ENCODE results near the gene TTC16.
"Not testable (repeated sequence)": the region's sequence is repeated elsewhere in the genome, so short reads cannot be mapped to it uniquely, and the experiment has no call there.

The TTC16 gene

DNA sequence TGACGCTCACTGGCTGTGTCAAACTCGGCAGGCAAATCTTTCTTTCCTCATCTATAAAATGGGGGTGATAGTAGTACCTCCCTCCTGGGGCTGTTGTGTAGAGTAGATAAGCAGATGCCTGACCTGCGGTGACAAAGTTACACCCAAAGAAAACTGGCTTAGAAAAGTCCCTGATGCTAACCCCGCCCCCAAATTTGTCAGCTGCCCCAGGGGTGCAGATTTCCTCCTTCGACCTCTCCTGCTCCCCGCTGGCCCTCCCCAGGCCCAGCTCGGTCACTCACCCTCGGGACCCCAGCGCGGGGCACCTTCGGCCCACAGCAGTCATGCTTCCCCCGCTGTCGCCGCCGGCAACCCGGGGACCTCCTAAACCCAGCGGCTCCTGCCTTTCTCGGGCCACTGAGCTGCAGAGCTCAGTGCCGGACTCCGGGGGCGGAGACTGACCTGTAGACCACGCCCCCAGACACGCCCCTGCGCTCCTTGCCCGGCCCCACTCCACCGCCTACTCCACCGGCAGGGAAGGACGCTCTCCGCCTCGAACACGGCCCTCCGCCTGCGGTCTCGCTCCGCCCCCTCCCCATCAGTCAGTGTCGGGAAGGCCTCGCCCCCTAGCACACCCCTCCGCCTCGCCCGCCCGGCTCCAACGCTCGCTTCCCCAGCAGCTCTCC, 55.2 kb downstream of the TTC16 start:
- peak; percentile 92 for DNase-seq

DNA sequence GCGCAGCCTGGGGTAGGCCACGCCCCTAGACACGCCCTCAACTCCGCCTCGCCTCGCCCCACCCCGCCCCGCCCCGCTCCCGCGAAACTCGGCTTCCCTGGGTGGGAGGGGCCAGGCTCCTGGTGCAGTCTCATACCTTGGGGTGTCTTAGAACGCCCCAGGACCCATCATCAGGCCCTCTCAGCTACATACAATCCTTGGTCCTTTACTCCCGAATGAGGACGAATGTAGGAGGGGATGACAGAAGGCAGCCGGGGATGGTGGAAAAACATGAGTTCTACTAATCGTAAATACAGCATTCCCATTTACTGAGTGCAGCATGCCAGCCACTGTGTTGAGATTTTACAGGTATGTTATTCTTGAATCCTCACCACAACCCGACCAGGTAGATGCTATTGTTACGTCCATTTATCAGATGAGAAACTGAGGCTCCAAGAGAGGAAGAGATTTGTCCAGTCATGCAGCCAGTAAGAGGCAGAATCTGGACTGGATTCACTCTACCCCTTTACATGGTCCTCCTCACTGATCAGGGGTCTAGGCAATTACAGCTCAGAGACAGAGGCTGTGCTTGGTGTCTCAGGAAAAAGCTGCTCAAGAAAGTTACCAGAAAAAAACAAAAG, 55.8 kb downstream of the TTC16 start:
- DNase-seq = no peak

DNA sequence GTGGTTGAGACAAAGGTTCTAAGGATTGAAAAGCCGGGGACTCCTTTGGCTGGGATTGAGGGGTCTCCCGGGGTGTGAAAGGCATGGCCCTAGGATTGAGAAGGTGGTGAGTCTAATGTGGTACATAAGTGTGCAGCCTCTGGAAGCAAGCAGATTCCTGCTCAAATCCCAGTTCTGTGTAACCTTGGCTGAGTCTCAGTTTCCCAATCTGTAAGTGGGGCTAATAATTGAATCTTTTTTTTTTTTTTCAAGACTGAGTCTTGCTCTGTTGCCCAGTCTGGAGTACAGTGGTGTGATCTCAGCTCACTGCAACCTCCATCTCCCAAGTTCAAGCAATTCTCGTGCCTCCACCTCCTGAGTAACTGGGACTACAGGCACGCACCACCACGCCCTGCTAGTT, 56.7 kb downstream of the TTC16 start:
- no peak for DNase-seq

DNA sequence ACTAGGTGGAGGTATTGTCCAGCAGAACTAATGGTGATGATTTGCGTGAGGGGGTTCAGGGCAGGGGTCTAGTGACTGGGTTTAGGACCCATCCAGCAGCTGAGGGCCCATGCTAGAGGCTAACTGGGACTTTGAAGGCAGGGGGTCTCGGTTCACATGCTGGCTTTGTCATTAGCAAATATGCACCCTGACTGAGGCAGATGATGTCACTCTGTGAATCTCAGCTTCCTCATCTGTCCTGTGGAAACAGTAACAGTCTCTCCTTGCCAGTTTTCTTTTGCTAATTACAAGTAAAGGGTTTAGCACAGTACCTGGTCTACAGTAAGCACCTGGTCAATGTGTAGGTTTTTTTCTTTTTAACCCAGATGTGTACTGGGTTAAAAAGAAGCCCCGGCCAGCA, 57.4 kb downstream of the TTC16 start:
- DNase-seq = no peak

DNA sequence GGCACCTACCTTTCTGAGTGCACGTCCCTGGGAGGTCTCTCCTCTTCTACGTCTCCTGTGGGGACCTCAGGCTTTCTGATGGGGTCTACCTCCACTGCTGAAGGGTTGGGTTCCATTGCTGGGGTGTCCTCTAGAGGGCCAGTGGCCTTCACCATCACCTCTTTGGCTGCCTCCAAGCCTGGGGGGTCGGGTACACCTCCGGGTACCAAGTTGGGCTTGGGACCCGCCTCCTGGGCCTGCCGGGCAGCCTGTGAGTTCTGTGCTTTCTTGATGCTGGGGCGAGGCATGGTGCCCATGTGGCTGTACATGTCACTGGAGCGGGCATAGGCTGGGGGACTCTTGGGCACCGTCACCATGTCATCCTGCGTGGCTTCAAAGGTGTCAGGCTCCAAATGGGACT, 58.1 kb downstream of the TTC16 start:
- DNase-seq = no peak

DNA sequence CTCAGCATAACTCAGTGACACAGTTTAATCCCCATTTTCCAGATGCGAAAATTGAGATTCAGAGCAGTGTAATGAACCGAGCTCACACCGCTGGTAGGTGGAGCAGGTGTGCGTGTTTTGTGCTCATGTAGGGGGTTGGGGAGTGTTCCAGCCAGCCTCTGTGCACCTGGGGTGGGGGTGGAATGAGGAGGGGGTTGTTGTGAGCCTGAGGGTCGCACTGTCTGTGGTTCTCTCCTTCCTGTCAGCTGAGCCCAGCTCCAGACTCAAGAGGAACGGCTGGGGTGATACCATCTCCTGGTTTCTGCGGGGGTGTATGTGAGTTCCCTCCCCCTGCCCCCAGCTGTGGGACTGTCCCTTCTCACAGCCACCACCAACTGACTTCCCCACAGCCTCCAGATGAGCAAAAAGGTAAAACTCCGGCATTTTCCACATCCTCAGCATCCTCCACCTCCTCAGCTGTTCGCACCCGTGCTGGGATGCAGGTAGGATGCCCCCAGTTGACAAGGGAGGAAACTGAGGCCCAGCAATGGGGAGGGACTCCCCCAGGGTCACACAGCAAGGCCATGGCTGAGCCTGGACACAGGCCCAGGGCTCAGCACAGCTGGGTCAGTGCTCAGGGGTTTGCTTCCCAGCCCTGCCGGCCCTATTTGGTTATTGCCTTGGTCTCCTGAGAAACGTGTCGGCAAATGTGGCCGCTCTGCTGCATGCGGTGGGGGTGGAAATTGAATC, 60.5 kb downstream of the TTC16 start:
- no peak for DNase-seq

DNA sequence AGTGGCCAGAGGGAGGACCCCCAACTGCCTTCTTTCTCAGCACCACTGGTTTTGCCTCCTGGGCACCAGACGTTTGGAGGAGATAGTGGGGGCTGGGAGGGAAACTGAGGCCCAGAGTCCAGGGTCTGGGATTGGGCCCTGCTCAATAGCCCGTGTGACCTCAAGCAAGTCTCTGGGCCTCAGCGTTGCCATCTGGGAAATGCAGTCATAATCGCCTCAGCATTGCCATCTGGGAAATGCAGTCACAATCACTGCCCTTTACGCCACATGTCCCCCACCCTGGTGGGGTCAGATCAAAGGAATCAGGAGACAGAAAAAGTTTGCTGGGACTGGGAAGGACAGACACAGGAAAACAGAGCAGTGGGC, 61.0 kb downstream of the TTC16 start:
- no peak for DNase-seq

DNA sequence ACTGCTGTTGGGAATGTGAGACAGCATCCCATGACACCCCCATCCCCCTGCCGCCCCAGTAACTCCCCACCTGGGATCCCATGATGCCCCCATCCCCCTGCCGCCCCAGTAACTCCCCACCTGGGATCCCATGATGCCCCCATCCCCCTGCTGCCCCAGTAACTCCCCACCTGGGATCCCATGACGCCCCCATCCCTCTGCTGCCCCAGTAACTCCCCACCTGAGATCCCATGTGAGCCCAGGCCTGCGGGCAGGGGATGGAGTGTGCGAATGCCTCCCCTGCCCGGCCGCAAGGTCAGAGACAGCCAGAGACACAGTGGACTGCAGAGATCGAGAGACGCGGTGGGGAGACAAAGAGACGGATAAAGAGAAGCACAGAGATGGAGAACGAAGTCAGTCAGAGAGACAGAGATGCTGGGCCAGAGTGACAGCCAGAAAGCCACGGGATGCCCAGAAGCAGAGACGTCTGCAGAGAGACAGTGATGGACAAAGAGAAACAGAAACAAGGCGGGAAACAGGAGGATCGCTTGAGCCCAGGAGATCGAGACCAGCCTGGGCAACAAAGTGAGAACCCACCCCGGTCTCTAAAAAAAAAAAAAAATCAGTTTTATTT, 61.6 kb downstream of the TTC16 start:
- no peak for DNase-seq

DNA sequence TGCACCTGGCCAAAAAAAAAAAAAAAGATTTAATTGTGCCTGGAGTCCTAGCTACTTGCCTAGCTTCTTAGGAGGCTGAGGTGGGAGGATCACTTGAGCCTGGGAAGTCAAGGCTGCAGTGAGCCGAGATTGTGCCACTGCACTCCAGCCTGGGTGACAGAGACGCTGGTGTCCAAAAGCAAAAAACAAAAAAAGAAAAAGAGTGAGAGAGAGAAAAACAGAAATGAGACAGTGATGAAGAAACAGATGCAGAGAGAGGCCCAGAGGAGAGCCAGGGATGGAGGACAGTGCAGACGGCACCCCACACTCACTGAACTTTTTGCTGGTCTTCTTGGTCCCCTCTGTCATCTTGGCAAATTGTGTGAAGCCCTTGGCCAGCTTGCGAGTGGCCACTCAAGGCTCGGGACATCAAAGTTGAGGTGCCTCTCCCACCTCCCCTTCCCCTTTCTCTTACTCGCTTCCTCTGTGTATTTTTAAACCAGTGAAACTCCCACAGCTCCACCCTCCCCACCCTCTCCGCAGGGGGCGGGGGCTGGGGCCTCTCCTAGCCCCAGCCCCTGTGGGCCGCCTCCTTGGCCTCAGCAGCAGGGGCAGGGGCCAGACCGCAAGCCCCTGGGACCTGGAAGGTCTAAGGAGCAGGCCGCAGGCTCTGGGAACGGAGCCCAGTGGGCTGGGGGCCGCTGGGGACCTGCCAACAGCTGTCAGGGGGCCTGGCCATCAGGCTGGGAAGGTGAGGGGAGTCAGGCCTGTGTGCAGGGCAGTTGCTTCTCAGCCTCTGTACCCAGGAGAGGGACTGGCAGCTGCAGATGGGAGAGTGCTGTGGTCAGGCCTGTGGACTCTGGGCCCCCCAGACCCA, 62.6 kb downstream of the TTC16 start, which contains the start of gene SH2D3C:
TSS of gene SH2D3C (minus strand) at position 387 of the 856 bp plus-strand sequence. CDS start at position 348, 39 bp downstream.
- DNase-seq = no peak

DNA sequence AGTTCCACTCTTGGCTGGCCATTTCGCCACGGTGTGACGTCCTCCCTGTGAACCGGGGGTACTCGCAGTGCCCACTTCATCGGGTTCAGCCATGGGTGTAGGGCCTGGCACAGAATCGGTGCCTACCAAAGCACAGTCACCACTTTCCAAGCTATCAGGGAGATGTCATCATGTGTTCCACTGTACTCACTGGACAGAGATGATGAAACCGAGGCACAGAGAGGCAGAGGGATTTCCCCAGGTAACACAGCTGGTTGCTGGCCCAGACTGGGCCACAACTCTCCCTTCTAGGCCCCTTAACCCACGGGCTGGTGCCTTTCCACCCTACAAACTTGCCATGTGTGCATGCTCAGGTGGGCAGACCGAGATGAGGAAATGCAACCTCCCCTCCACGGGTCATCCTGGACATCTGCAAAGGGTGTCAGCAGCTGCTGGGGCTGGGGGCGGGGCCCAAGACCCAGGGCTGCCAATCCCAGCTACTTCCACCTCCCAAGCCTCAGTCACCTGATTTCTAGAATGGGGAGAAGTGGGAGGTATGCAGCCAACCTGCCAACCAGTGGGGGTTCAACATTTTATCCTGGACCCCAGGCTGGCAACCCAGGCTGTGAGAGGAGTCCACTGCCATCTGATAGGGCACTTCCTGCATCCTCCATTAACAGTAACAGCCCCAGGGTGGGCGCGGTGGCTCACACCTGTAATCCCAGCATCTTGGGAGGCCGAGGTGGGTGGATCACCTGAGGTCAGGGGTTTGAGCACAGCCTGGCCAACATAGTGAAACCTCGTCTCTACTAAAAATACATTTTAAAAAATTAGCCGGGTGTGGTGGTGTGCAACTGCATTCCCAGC, 63.5 kb downstream of the TTC16 start:
- DNase-seq = no peak

DNA sequence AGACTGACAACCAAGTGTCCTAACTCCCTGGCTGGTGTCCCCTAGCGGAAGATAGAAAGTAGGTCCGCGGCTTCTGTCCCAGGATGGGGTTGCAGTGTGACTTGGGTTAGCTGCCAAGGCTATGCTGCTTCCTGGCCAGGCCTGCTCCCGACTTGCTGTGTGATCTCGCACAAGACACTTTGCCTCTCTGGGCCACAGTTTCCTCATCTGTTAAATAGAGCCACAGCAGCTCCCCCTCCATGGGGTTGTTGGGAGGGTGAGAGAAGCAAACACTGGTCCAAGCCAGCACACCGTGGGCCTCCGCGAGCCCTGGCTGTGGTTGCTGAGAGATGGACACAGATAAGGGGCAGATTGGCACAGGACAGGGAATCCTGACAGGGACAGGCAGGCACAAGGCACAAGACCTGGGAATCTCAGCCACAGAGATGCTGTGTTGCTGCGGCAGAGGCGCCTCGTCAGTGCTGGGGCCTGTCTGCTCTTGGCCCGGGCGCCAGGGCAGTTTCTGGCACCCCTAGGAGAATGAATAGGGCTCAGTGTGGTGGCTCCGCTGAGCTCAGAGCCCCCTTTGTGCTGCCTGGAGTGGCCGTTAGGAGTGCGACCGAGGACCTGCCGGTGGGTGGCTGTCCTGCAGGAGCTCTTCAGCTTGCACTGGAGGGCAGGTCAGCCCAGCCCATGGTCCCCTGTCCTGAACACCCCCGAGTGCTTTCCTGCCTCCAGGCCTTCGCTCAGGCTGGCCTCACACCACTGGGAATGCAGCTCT, 64.4 kb downstream of the TTC16 start:
- no peak for DNase-seq

DNA sequence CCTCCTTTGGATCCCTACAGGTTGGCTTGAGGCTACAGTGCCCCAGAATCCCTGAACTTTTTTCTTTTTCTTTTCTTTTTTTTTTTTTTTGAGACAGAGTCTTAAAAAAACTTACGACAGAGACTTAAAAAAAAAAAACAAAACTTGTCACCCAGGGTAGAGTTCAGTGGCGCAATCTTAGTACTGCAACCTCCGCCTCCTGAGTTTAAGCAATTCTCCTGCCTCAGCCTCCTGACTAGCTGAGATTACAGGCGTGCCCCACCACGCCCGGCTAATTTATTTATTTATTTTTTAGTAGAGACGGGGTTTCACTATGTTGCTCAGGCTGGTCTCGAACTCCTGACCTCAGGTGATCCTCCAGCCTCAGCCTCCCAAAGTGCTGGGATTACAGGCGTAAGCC, 65.0 kb downstream of the TTC16 start:
- not testable (repeated sequence) for DNase-seq

Data from NCI-H2029 treated with DMSO at 0.1 percent for 48 hours (cell line).